A673 (cell line): Measurements from ENCODE around the gene EXOC6B.

Experiments used
- EZH2 ChIP-seq: fragments of 200-600 bp; sonication (generic); IDR thresholded peaks from 2 replicates; pipeline ENCODE4 v1.6.1; 2017; ENCODE audit warnings: borderline replicate concordance, low read depth, mild to moderate bottlenecking, mixed read lengths, antibody characterized with exemption, low read length; ENCODE audit not compliant: poor library complexity, severe bottlenecking
- TF ChIP-seq, protein P1 (sequence below): fragments of 300-800, 200-600 bp; sonication (generic); conservative IDR thresholded peaks from 2 replicates; pipeline ENCODE4 v1.5.1; 2017; ENCODE audit warnings: low read depth, mild to moderate bottlenecking, antibody characterized with exemption, low read length, moderate library complexity, mixed read lengths

- TF ChIP-seq, protein P1, sequence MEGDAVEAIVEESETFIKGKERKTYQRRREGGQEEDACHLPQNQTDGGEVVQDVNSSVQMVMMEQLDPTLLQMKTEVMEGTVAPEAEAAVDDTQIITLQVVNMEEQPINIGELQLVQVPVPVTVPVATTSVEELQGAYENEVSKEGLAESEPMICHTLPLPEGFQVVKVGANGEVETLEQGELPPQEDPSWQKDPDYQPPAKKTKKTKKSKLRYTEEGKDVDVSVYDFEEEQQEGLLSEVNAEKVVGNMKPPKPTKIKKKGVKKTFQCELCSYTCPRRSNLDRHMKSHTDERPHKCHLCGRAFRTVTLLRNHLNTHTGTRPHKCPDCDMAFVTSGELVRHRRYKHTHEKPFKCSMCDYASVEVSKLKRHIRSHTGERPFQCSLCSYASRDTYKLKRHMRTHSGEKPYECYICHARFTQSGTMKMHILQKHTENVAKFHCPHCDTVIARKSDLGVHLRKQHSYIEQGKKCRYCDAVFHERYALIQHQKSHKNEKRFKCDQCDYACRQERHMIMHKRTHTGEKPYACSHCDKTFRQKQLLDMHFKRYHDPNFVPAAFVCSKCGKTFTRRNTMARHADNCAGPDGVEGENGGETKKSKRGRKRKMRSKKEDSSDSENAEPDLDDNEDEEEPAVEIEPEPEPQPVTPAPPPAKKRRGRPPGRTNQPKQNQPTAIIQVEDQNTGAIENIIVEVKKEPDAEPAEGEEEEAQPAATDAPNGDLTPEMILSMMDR, result no peak
- TF ChIP-seq EZH2, result no peak
Measured at GRCh38 chr2:72669121-72669520, 156.7 kb downstream of the EXOC6B start.
